Pancreas (tissue), 10 donors: ENCODE results near the gene P2RY11. TPM values are rescaled to one million over a fixed set of nuclear protein-coding genes. Genes with fewer than 3 reads are reported as not detected.

Experiments used
- ATAC-seq, 4 donors: fragments of 200-7000 bp; cut with Tn5 transposase; one replicate each; pipeline versions ENCODE4 v1.8.0 to v1.9.1; 2020; ENCODE audit warnings: mild to moderate bottlenecking in 4 of 4, moderate library complexity in 4 of 4
- DNase-seq, 6 donors: peaks; one replicate each; pipeline ENCODE4 v3.0.0-alpha.2; 2020
- FAIRE-seq: peaks from 2 replicates; lab custom pipeline; 2012; peaks lifted over from hg19 to GRCh38; lab: Jason Lieb, UNC
- H3K27ac ChIP-seq, 4 donors: fragments of 200-600 bp; sonication (generic); 1 replicate in 3 of 4; 2 replicates in 1 of 4; pipeline versions ENCODE4 v1.5.0 to v1.8.0; 2020
- H3K27me3 ChIP-seq, 4 donors: fragments of 200-600 bp; one replicate each; pipeline ENCODE4 v1.8.0; 2021
- H3K36me3 ChIP-seq, 3 donors: fragments of 200-600 bp; sonication (generic) in 1 of 3; one replicate each; pipeline versions ENCODE4 v1.5.0 to v1.8.0; 2020 to 2021
- H3K4me1 ChIP-seq, 3 donors: fragments of 200-600 bp; one replicate each; pipeline ENCODE4 v1.8.0; 2021
- H3K4me3 ChIP-seq, 4 donors: fragments of 200-600 bp; sonication (generic) in 2 of 4; one replicate each; pipeline versions ENCODE4 v1.5.0 to v1.8.0; 2020 to 2021
- H3K9me3 ChIP-seq, 4 donors: fragments of 200-600 bp; one replicate each; pipeline ENCODE4 v1.8.0; 2021
- WGBS, 2 donors: extraction: QIAGEN DNeasy Blood & Tissue Kit; methylation state at CpG; one replicate each; pipeline ENCODE4 v1.1.7; 2013; 5-methylcytosine and 5-hydroxymethylcytosine counted together
- intact Hi-C, 3 donors: fragments of 100-400 bp; cut with DNase I; formaldehyde crosslinking; loops; one replicate each; pipeline versions ENCODE4 v1.11.1 to v1.14.2; 2022
- polyA plus RNA-seq, 2 donors: library from polyadenylated mRNA; stranded (reverse); fragments of 200-250 nt; gene quantifications; one replicate each; pipeline ENCODE4 v1.2.3, GENCODE V29; 2013
- total RNA-seq, 6 donors: library from RNA; stranded (reverse); fragmentation: NEBNext Ultra II Directional in 4 of 6; extraction: Animal tissue kit (Norgen Biotek cat#: 25700) in 4 of 6; gene quantifications; one replicate each; pipeline versions ENCODE4 v1.2.1 to v1.2.4, GENCODE V29; 2021 to 2023
- TF ChIP-seq, protein P1 (sequence below), 4 donors: fragments of 200-600 bp; sonication (generic) in 3 of 4; IDR thresholded peaks; one replicate each; pipeline versions ENCODE4 v1.5.0 to v1.8.0; 2021; ENCODE audit warnings: antibody characterized with exemption in 4 of 4
- donor health status: healthy with polysubstance abuse.
- donor health status: DM: no; HTN: no; CAD: no; lungs with moderate emphysema.
- donor health status: DM: no; HTN: no; CAD: no.
- donor health status: control.
- donor health status: control.
- donor health status: Bipolar disorder and iron deficiency.
- donor health status: DM: yes; HTN: yes; CAD: no.
- donor health status: DM: no; HTN: no; CAD: no.
- donor health status: DM: no; HTN: no; CAD: no.
- donor health status: DM: yes; HTN: yes; CAD: no.

The P2RY11 gene
- total and polyA plus RNA-seq, 8 donors, result 2.5 to 17.4 (median 7.1) TPM

DNA sequence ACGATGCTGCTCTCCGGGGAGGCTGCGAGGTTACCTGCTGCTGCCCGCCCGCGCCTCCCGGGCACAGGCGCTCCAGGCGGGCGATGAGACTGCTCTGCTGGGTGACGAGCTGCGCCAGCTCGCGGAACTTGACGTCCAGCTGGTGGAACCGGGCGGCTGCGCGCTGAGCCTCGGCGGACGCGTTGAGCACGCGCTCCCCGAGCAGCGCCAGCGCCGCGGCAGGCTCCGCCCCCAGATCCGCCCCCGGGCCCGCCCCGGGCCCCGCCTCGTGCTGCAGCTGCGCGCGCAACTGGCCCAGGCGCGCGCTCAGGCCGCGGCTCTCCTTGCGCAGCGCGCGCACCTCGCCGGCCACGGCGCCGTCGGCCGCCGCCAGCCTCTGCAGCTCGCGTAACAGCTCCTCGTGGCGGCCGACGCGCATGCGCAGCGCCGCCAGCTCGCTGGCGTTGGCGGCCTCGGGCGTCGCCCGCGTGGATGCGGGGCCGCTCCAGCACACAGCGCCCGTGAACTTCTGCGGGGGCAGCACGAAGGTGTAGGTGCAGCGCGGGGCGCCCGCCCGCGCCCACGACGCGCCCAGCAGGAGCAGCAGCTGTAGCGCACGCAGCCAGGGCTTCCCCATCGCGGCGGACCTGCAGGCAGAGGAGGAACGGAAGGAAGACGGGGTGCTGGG is 15.4 kb upstream of the P2RY11 start:
- TF ChIP-seq, protein P1, sequence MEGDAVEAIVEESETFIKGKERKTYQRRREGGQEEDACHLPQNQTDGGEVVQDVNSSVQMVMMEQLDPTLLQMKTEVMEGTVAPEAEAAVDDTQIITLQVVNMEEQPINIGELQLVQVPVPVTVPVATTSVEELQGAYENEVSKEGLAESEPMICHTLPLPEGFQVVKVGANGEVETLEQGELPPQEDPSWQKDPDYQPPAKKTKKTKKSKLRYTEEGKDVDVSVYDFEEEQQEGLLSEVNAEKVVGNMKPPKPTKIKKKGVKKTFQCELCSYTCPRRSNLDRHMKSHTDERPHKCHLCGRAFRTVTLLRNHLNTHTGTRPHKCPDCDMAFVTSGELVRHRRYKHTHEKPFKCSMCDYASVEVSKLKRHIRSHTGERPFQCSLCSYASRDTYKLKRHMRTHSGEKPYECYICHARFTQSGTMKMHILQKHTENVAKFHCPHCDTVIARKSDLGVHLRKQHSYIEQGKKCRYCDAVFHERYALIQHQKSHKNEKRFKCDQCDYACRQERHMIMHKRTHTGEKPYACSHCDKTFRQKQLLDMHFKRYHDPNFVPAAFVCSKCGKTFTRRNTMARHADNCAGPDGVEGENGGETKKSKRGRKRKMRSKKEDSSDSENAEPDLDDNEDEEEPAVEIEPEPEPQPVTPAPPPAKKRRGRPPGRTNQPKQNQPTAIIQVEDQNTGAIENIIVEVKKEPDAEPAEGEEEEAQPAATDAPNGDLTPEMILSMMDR (IDR thresholded peaks at IDR 0.05), result no peak
- Histone ChIP-seq H3K36me3 (no peaks in the 10 kb centered on the region), H3K27me3 (no peaks in the 10 kb centered on the region), H3K4me3 (peak overlapping the region in 3 of 4 donors; percentile 15 to 56 (median 32)), H3K27ac (peak overlapping the region; percentile 37 to 73 (median 70)), H3K4me1 (peaks cover 0 to 5% (median 0%) of the 10 kb centered on the region in 3 donors), H3K9me3 (no peaks in the 10 kb centered on the region)
- DNase-seq (peak; percentile 81 to 98 (median 94)), FAIRE-seq (no peak), ATAC-seq (peak; percentile 90 to 92 (median 92))
- intact Hi-C loops, result no loop called here
- 2 to 6% methylated on average over 50 to 97 of the region's 97 CpGs for WGBS, 2 donors

DNA sequence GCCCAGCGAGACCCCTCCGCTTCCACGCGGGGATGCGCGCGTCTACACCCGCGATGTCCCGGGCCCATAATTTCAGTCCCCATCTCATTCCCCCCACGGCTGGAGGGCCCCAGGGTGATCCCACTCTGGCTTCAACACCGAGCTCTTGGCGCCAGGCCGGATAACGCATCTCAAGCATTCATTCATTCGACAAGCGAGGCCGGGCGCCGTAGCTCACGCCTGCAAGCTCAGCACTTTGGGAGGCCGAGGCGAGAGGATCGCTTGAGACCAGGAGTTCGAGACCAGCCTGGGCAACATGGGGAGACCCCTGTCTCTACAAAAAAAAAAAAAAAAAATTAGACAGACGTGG is 14.9 kb upstream of the P2RY11 start:
- Histone ChIP-seq H3K27me3 (no peaks in the 10 kb centered on the region), H3K36me3 (no peaks in the 10 kb centered on the region), H3K9me3 (no peaks in the 10 kb centered on the region), H3K27ac (peak overlapping the region in 3 of 4 donors; percentile 26 to 66 (median 44)), H3K4me1 (peaks cover 0 to 5% (median 0%) of the 10 kb centered on the region in 3 donors), H3K4me3 (peak overlapping the region in 3 of 4 donors; percentile 15 to 56 (median 32))
- DNase-seq (peak in 1 of 6 donors; percentile 67), ATAC-seq (peak in 1 of 4 donors; percentile 1), FAIRE-seq (no peak)
- TF ChIP-seq, protein P1 (IDR thresholded peaks at IDR 0.05), result no peak
- intact Hi-C loops, result no loop called here
- 29 to 30% methylated on average over 25 to 26 of the region's 26 CpGs for WGBS, 2 donors

DNA sequence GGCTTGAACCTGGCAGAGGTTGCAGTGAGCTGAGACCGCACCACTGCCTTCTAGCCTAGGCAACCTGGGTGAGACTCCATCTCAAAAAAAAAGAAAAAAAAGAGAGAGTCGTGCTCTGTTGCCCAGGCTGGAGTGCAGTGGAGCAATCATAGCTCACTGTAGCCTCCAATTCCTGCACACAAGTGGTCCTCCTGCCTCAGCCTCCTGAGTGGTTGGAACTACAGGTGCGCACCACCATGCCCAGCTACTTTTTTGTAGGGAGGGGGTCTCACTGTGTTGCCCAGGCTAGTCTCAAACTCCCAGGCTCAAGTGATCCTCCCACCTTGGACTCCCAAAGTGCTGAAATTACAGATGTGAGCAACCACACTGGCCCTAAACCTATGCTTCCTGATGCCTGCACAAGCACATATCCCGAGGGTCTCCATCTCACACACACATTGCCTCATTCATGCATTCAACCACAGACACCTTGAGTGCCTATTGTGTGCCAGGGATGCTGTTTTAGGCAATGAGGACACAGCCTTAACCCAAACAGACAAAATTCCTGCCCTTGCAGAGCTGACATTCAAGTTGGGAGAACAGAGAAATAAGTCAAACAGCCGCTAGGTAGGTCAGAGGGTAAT is 11.2 kb upstream of the P2RY11 start:
- no peak overlapping the region for H3K27ac ChIP-seq
- no peaks in the 10 kb centered on the region for H3K27me3 ChIP-seq
- DNase-seq (no peak), FAIRE-seq (no peak), ATAC-seq (no peak)
- no peaks in the 10 kb centered on the region for H3K36me3 ChIP-seq
- no peak overlapping the region for H3K4me3 ChIP-seq
- WGBS, 2 donors, result 72 to 82% methylated on average over 5 of the region's 5 CpGs
- intact Hi-C loops, result no loop called here
- H3K9me3 ChIP-seq, result no peaks in the 10 kb centered on the region
- H3K4me1 ChIP-seq, result peaks cover 0 to 5% (median 0%) of the 10 kb centered on the region in 3 donors
- TF ChIP-seq, protein P1 (IDR thresholded peaks at IDR 0.05), result no peak

DNA sequence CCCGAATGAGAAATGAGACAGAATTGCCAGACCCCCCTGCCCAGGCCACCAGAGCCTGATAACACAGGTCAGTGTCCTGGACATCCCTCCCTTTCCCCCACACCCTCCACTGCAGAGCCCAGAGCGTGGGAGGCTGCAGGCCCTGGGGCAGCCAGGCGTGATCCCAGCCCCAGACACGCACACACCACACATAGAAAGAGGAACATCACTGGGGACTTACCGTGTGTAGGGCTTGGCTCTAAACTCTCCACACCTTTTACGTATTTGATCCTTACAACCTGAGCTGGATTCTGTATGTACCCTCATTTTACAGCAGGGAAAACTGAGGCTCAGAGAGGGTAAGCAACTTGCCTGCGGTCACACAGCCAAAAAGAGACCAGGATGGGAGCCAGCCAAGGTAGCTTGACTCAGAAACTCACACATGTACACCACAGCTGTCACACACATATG is 8.7 kb upstream of the P2RY11 start:
- TF ChIP-seq, protein P1 (IDR thresholded peaks at IDR 0.05), result no peak
- 79 to 83% methylated on average over 7 of the region's 7 CpGs for WGBS, 2 donors
- DNase-seq (peak in 1 of 6 donors; percentile 5), FAIRE-seq (no peak), ATAC-seq (no peak)
- intact Hi-C loops, result no loop called here
- Histone ChIP-seq H3K36me3 (peaks cover 0 to 3% (median 2%) of the 10 kb centered on the region in 3 donors), H3K27me3 (no peaks in the 10 kb centered on the region), H3K27ac (no peak overlapping the region), H3K4me1 (peaks cover 0 to 7% (median 4%) of the 10 kb centered on the region in 3 donors), H3K4me3 (no peak overlapping the region), H3K9me3 (no peaks in the 10 kb centered on the region)

DNA sequence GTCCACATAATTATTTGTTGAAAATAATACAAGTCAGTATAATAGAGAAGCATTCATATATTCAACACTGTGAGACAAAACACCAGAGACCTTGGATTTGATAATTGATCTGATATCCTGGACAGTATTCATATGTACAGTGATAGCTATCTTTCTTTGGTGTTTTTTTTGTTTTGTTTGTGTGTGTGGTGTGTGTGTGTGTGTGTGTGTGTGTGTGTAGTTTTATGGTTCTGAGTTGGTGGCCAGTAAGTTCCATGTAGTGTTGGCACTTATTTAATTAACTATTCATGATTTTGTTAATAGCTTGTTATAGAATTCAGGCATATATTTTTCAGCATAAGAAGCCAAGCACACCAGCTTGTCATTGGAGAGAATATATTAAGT is 7.4 kb upstream of the P2RY11 start:
- no peak overlapping the region for H3K4me3 ChIP-seq
- intact Hi-C loops, result no loop called here
- no peaks in the 10 kb centered on the region for H3K9me3 ChIP-seq

More for the DNA sequence above, 7.4 kb upstream of the P2RY11 start:
- DNase-seq (no peak), FAIRE-seq (no peak), ATAC-seq (no peak)
- Histone ChIP-seq H3K27me3 (no peaks in the 10 kb centered on the region), H3K27ac (no peak overlapping the region), H3K4me1 (peaks cover 0 to 7% (median 4%) of the 10 kb centered on the region in 3 donors), H3K36me3 (peaks cover 6 to 12% (median 11%) of the 10 kb centered on the region in 3 donors)
- TF ChIP-seq, protein P1 (IDR thresholded peaks at IDR 0.05), result no peak
